ENCODE data around the gene LIN37.

- TF ChIP-seq CTCF (IDR thresholded peaks at IDR 0.05) (no peak), POLR2A (IDR thresholded peaks at IDR 0.05) (no peak)
Measured at GRCh38 chr19:35703343-35703742, 45.0 kb upstream of the LIN37 start.
